ENCODE data around the gene MYO1B.

The MYO1B gene

GRCh38 chr2:191325651-191326365 lies 80.6 kb downstream of the MYO1B start:
- no peak for ATAC-seq

- no peak for ATAC-seq
Observed at GRCh38 chr2:191327484-191327883, 82.3 kb downstream of the MYO1B start.

GRCh38 chr2:191328150-191328809 lies 83.1 kb downstream of the MYO1B start:
- no peak for ATAC-seq

- ATAC-seq: no peak
Observed at GRCh38 chr2:191329841-191330240, 84.6 kb downstream of the MYO1B start.

- no peak for ATAC-seq
Observed at GRCh38 chr2:191333911-191334357, 88.7 kb downstream of the MYO1B start.

GRCh38 chr2:191335875-191336464 lies 90.8 kb downstream of the MYO1B start:
- ATAC-seq: no peak

GRCh38 chr2:191341436-191341835 lies 96.2 kb downstream of the MYO1B start:
- no peak for ATAC-seq

GRCh38 chr2:191343796-191344338 lies 98.7 kb downstream of the MYO1B start:
- ATAC-seq: no peak

GRCh38 chr2:191345788-191346187 lies 100.6 kb downstream of the MYO1B start:
- ATAC-seq: no peak

- no peak for ATAC-seq
Observed at GRCh38 chr2:191347154-191347553, 102.0 kb downstream of the MYO1B start.

GRCh38 chr2:191347881-191348280 lies 102.7 kb downstream of the MYO1B start:
- no peak for ATAC-seq

- no peak for ATAC-seq
Observed at GRCh38 chr2:191349990-191350389, 104.8 kb downstream of the MYO1B start.

GRCh38 chr2:191350826-191351225 lies 105.6 kb downstream of the MYO1B start:
- no peak for ATAC-seq

- no peak for ATAC-seq
Observed at GRCh38 chr2:191351298-191351697, 106.1 kb downstream of the MYO1B start.

- ATAC-seq: no peak
Observed at GRCh38 chr2:191351921-191352320, 106.7 kb downstream of the MYO1B start.

- ATAC-seq: no peak
Observed at GRCh38 chr2:191352536-191352935, 107.3 kb downstream of the MYO1B start.

GRCh38 chr2:191355170-191355758 lies 110.1 kb downstream of the MYO1B start:
- no peak for ATAC-seq

- ATAC-seq: no peak
Observed at GRCh38 chr2:191357678-191358077, 112.5 kb downstream of the MYO1B start.

- ATAC-seq: no peak
Observed at GRCh38 chr2:191358325-191359025, 113.3 kb downstream of the MYO1B start.

- no peak for ATAC-seq
Observed at GRCh38 chr2:191359133-191359532, 113.9 kb downstream of the MYO1B start.

- ATAC-seq: no peak
Observed at GRCh38 chr2:191360918-191361317, 115.7 kb downstream of the MYO1B start.

- ATAC-seq: no peak
Observed at GRCh38 chr2:191362841-191363240, 117.6 kb downstream of the MYO1B start.

GRCh38 chr2:191363267-191363666 lies 118.1 kb downstream of the MYO1B start:
- no peak for ATAC-seq
